GM08714 (cell line): ENCODE measurements around the gene RNF213.
"Not testable (repeated sequence)": the region's sequence is repeated elsewhere in the genome, so short reads cannot be mapped to it uniquely, and the experiment has no call there.

Experiments used
- H3K4me3 ChIP-seq: fragments of 200-500 bp; sonication (Bioruptor generic); 2 replicates; pipeline ENCODE4 v1.5.1; 2014; ENCODE audit warnings: mild to moderate bottlenecking, low read length, inconsistent platforms
- ZNF274 ChIP-seq: IDR thresholded peaks from 2 replicates; pipeline ENCODE4 v1.6.1; 2012; ENCODE audit warnings: mild to moderate bottlenecking, low read depth, low read length

The RNF213 gene

GRCh38 chr17:80264205-80265075 is 3.8 kb downstream of the RNF213 start:
- H3K4me3 ChIP-seq = peak overlapping the region; percentile 83
- TF ChIP-seq ZNF274 = no peak

- TF ChIP-seq ZNF274 = no peak
- peak overlapping the region; percentile 83; the same call in 1 of the 2 replicates for H3K4me3 ChIP-seq
Measured at GRCh38 chr17:80265205-80266068, 4.8 kb downstream of the RNF213 start.

- H3K4me3 ChIP-seq = no peak overlapping the region
- TF ChIP-seq ZNF274 = no peak
Measured at GRCh38 chr17:80267391-80267790, 6.7 kb downstream of the RNF213 start.

- no peak overlapping the region for H3K4me3 ChIP-seq
- TF ChIP-seq ZNF274 = no peak
Measured at GRCh38 chr17:80268427-80268826, 7.8 kb downstream of the RNF213 start.

- no peak for TF ChIP-seq ZNF274
- no peak overlapping the region for H3K4me3 ChIP-seq
Measured at GRCh38 chr17:80269405-80269807, 8.8 kb downstream of the RNF213 start.

- TF ChIP-seq ZNF274 = no peak
- H3K4me3 ChIP-seq = no peak overlapping the region
Measured at GRCh38 chr17:80270104-80270503, 9.5 kb downstream of the RNF213 start.

GRCh38 chr17:80270836-80271235 is 10.2 kb downstream of the RNF213 start:
- no peak overlapping the region for H3K4me3 ChIP-seq
- TF ChIP-seq ZNF274 = no peak

GRCh38 chr17:80272366-80272765 is 11.7 kb downstream of the RNF213 start:
- no peak overlapping the region for H3K4me3 ChIP-seq
- no peak for TF ChIP-seq ZNF274

- no peak overlapping the region for H3K4me3 ChIP-seq
- TF ChIP-seq ZNF274 = no peak
Measured at GRCh38 chr17:80274331-80274730, 13.7 kb downstream of the RNF213 start.

GRCh38 chr17:80274871-80275449 is 14.3 kb downstream of the RNF213 start:
- no peak overlapping the region for H3K4me3 ChIP-seq
- no peak for TF ChIP-seq ZNF274

GRCh38 chr17:80275857-80276256 is 15.2 kb downstream of the RNF213 start:
- not testable (repeated sequence) for H3K4me3 ChIP-seq

- no peak overlapping the region for H3K4me3 ChIP-seq
Measured at GRCh38 chr17:80277751-80278671, 17.4 kb downstream of the RNF213 start.

GRCh38 chr17:80279895-80280294 is 19.2 kb downstream of the RNF213 start:
- TF ChIP-seq ZNF274 = no peak
- H3K4me3 ChIP-seq = no peak overlapping the region

More at GRCh38 chr17:80277751-80278671, 17.4 kb downstream of the RNF213 start:
- no peak for TF ChIP-seq ZNF274

GRCh38 chr17:80281516-80281915 is 20.9 kb downstream of the RNF213 start:
- no peak overlapping the region for H3K4me3 ChIP-seq
- no peak for TF ChIP-seq ZNF274
